Kasumi-1 (cell line): Measurements from ENCODE around the gene KLHDC7B.
"Not testable (repeated sequence)": the region's sequence is repeated elsewhere in the genome, so short reads cannot be mapped to it uniquely, and the experiment has no call there.

Experiments
- DNase-seq, 2 experiments: peaks; one replicate each; lab custom pipeline; 2025; lab: John Stamatoyannopoulos, UW

Gene KLHDC7B

DNA sequence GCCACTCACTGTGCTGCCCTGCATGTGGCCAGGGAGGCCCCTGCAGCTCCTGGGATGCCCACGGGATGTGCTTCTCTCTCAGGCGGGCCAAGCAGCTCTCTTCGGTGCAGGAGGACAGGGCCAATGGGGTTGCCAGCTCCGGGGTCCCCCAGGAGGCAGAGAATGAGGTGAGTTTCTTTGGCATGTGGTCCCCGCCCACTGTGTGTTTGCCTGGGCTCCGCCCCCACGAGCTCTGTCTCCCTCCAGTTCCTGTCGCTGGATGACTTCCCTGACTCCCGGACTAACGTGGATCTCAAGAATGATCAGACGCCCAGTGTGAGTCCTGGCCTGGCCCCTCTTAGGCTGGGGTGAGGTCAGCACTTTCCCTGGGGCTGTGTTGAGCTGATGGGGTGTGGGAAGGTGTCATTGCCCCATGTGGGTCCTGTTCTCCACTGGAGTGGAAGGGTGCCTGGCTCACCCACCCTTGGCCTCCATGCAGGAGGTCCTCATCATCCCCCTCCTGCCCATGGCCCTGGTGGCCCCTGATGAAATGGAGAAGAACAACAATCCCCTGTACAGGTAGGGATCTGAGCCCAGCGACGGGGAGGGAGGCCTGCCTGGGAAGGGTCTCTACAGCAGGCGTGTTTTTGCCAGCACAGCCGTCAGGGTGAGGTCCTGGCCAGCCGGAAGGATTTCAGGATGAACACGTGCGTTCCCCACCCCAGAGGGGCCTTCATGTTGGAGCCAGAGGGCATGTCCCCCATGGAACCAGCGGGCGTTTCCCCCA is 28.0 kb upstream of the KLHDC7B start:
- DNase-seq = no peak

DNA sequence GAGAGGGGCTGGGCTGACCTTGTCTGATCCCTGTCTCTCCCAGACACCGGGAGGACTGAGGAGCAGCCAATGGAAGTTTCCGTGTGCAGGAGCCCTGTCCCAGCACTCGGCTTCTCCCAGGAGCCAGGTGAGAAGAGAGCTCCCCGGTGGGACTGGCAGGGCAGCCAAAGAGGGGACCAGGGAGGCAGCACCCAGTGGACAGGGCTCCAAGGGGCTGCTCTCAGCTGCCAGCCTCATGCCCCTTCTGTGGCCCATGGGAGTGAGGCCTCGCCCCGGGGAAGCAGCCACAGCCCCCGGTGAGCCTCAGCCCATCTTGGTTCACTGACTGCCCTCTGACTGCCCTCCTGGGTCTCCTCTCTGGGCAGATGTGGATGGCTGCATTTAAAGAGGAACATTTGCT is 27.1 kb upstream of the KLHDC7B start:
- DNase-seq = no peak

DNA sequence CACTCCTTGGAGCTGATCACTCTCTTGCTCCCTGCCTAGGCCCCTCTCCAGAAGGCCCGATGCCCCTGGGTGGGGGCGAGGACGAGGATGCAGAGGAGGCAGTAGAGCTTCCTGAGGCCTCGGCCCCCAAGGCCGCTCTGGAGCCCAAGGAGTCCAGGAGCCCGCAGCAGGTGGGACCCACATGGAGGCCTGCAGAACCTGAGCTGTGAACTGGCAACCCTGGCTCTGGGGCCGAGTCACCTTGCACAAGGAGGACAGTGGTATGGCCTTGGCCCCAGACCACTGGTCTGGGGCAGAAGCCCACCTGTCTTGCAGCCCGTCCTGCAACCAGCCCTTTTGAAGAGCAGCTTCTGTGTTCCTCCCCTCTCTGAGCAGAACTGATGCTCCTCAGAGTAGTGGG is 26.5 kb upstream of the KLHDC7B start:
- no peak for DNase-seq

DNA sequence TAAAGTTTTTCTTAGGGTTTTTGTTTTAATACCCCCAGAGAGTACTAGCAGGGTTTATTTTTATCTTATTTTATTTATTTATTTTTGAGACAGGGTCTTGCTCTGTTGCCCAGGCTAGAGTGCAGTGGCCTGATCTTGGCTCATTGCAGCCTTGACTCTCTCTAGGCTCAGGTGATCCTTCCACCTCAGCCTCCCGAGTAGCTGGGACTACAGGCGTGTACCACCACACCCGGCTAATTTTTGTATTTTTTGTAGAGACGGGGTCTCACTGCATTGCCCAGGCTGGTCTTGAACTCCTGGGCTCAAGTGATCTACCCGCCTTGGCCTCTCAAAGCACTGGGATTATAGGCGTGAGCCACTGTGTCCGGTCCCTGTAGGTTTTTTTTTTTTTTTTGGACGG is 25.5 kb upstream of the KLHDC7B start:
- not testable (repeated sequence) for DNase-seq

DNA sequence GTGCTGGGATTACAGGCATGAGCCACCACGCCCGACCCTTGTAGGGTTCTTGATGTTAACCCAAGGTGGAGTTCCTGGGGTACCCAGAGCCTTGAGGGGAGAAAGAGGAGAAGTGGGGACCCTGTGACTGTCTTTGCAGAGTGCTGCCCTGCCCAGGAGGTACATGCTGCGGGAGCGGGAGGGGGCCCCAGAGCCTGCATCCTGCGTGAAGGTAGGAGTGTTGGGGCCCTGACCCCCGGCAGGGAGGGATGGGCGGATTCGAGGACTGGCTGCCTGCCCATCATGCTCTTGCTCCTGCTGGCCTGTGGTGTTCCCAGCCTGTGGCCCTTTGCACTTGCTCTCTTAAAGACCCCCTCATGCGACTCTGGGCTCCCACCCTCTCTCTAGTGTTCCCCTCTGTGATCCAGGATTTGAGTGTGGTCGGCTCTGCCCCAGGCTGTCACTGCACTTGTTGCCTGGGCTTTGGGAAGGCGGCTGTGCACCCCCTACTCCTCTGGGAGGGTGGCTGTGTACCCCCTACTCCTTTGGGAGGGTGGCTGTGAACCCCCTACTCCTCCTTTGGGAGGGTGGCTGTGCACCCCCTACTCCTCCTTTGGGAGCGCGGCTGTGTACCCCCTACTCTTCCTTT is 24.8 kb upstream of the KLHDC7B start:
- DNase-seq = no peak

DNA sequence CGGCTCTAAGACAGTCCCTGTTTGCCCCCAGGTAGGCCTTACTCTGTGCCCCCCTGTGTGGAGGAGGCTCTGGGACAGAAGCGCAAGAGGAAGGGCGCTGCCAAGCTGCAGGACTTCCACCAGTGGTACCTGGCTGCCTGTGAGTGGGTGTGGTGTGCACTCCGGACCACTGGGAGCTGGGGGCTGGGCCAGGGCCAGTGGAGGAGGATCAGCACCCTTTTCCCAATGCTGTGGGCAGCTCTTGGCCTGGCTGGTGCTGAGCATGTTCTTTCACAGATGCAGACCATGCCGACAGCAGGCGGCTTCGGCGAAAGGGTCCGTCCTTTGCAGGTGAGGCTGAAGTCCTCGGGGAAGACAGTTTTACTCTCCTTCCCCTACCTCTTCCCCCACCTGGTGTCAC is 24.0 kb upstream of the KLHDC7B start:
- no peak for DNase-seq

DNA sequence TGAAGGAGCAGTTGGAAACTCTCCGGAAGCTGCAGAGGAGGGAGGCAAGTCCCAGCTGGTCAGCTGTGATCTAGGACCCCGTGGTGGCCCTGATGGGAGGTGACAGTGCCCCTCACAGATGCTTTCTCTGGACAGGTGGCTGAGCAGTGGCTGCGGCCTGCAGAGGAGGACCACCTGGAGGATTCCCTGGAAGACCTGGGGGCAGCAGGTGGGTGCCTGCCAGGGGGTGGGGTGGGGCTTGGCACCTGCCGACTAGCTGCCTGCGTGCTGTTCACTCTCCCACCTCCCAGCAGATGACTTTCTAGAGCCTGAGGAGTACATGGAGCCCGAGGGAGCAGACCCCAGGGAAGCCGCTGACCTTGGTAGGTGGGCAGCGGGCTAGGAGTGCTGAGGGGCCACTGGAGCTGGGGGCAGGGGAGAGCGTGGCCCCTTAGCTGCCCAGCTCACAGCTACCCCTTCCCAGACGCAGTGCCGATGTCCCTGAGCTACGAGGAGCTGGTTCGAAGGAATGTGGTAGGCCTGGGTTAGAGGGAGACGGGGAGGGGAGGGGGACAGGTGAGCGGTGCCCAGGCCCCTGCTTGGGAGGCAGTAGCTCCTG is 23.4 kb upstream of the KLHDC7B start:
- DNase-seq = no peak

DNA sequence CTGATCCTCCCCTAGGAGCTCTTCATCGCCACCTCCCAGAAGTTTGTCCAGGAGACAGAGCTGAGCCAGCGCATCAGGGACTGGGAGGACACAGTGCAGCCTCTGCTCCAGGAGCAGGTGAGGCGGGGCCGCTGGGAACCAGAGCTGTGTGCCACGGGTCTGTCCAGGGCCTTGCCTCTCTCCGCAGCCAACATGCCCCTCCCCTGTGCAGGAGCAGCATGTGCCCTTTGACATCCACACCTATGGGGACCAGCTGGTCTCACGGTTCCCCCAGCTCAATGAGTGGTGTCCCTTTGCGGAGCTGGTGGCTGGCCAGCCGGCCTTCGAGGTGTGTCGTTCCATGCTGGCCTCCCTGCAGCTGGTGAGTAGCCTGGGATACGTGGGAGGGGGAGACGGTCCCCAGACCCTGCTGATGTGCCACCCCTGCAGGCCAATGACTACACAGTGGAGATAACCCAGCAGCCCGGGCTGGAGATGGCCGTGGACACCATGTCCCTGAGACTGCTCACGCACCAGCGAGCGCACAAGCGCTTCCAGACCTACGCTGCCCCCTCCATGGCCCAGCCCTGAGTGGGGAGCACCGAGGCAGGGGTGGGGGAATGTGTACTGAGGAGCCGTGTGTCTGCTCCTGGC is 22.8 kb upstream of the KLHDC7B start:
- DNase-seq = no peak

DNA sequence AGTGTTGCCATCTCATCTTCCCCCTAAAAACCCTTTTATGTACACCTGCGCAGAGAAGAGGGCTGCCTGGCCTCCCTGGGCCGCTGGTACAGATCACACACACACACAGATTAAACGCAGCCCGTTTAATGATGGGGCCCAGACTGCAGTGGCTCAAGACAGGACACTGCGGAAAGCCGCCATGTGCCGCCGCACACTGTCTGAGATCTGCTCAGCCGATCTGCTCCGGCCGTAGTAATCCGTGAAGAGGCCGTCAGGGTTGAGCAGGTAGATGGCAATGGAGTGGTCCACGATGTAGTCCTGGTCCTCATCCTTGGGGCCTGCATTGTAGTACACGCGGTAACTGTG is 22.3 kb upstream of the KLHDC7B start:
- no peak for DNase-seq

DNA sequence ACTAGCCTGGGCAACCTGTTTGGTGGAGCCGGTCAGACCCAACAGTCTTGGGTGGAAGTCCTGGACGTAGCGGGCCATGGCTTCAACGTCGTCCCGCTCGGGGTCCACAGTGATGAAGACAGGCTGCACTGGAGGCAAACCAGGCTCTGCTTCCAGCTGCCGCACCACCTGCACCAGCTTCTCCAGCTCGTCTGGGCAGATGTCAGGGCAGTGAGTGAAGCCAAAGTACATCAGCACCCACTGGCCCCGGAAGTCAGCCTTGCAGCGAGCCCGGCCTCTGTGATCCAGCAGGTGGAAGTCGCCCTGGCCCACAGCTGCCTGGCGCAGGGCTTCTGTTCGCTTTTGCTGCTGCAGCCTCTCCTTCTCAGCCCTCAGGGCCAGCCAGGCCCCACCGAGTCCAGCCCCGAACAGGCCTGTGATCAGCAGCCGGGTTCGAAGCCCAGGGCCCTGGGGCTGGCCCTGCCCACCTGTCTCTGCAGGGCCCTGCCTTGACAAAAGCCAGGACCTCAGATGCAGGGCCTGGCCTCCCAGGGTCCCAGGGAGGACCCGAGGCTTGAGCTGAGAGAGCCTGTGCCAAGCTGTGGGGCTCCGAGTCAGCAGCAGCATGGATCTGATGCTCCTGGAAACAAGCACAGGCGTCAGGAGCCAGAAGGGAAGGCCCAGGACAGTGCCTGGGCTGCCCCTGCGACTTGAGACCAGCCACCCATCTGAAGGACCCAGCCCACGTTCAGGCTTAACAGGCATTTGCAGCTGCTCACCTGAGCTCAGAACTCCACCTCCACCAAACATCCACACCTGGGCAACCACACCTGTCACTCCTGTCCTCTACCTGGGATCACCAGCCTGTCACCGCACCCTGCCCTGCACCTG is 21.7 kb upstream of the KLHDC7B start:
- DNase-seq = no peak

DNA sequence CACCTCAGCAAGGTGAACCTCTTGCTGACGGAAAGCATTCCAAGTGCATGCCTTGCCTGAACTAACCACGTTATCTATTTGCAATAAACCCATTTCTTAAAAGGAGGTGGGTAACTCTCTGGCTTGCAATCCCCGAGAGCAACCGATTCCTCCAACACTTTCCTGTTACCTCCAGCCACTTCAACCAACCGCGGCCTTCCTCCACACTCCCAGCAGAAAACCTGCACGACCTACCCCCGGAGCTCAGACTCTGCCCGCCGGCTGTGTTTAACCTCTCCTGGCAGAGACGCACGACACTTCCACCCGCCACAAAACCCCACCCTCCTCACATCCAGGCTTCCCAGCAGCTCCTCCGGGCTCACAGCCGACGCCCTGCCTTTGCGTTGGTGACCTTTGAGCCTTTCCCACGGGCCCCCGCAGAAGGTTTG is 21.0 kb upstream of the KLHDC7B start:
- DNase-seq = peak; percentile 25 to 33

DNA sequence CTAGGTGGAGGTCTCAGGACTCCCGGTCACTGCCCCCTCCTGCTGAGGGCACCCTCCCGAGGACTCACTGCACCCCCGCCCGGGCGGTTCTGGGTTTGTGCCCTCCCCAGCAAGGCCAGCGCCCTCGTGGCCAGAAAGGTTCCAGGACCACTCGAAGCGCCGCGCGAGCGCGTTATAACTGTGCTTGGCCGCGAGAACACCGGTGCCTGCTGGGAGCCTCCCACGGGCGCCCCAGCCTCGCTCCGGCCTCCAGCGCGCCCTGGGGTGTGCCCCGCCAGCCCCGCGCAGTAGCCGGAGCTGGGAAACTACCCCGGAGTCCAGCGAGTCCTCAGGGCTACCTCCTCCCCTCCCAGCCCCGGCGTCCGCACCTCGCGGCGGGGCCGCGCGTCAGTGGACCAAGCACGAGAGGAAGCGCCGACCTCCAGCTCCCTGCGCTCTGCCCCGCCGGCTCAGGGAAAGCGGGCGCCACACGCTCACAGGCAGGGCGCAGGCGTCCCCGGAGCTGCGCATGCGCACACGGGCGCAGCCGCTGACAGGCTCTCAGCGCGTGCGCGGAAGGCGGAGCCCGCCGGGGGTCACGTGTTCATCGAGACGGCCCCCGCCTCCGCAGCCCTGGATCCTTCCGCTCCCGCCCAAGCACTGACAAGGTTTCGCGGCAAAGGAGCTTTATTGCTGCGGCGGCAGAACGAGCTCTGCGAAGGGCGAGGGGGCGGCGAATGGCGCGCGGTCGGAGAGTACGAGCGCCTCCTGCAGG is 20.4 kb upstream of the KLHDC7B start, which contains the start of gene SCO2:
Gene SCO2 (minus strand): TSS at position 495 of the 754 bp plus-strand sequence. CDS start 1,187 bp downstream, outside the sequence.
- DNase-seq = peak; percentile 90 to 91

DNA sequence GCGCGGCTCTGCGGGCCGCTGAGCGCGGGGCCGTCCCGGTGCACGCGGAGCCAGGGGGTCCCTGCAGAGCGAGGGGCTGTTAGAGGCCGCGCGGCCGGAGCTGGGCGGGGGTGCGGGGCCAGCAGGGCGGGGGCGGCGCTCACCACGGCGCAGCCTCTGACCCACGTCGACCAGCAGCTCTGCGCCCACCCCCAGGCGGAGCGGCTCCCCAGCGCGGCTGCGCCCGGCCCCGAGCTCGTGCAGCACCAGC is 19.9 kb upstream of the KLHDC7B start:
- DNase-seq = no peak

DNA sequence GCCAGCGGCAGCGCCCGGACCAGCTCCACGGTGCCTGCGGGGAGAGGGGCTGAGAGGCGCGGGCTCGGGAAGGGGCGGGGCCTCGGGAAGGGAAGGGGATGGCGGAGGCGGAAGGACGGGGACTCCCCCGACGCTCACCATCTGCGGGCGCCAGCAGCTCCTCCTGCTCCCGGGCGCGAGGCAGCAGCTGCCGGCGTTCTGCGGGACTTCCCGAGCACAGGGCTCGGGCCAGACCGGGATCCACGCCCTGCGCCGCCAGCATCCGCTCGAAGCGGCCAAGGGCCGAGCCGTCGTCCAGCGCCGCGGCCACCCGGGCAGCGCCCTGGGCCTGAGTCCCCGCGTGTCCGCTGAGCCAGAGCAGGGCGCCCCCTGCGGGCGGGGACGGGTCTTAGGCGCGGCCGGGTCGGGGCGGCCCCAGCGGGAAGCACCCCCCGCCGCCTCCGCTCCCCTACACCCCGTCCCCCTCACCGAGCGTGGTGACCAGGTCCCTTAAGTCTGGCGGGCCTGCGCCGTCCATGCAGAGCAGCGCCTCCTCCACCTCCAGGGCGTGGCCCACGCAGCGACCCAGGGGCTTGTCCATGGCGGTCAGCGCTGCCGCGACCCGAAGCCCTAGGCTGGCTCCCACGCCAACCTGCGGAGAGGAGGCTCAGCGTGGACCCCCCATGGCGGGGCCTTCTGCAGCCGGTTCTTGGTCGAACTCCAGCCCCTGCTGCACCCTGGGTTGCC is 19.4 kb upstream of the KLHDC7B start:
- peak; percentile 61 to 66 for DNase-seq

DNA sequence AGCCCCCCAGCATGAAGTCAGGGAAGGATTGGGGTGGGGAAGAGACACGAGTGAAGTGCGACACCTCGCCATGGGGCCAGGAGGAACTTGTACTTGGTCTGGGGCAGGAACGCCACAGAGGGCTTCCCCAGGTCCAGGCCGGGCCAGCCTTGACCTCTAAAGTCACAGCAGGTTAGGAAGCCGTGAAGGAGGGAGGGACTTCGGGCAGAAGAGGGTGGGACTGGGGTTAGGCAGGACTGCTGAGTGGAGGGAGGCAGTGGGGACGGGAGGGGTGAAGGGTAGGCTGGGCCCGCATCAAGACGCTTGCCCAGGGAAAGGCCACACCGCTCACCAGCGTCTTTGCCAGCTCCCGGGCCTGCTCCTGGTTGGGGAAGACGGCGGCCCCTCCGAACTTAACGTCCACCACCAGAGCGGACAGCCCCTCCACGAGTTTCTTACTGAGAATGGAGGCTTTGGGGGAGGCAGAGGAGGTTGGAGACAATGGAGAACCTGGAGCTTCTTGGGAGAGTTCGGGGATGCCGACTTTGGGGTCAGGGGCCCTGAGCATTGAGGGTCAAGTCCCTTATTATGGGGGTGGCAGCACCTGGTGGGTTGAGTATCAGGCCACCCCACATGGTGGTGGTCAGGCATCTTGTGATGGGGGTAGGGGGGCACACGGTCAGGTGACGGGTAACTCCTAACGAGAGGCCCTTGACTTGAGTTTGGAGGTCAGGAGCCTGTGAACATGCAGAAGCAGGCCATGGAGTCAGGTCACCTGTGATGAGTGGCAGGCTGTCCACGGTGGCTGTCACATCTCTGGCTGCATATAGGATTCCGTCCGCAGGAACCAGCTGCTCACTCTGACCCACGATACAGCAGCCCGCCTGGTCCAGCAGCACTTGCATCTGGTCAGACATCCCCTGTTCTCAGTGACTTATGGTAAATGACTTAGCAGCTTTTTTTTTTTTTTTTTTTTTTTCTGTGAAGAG is 18.6 kb upstream of the KLHDC7B start:
- DNase-seq = peak; percentile 75 to 84

DNA sequence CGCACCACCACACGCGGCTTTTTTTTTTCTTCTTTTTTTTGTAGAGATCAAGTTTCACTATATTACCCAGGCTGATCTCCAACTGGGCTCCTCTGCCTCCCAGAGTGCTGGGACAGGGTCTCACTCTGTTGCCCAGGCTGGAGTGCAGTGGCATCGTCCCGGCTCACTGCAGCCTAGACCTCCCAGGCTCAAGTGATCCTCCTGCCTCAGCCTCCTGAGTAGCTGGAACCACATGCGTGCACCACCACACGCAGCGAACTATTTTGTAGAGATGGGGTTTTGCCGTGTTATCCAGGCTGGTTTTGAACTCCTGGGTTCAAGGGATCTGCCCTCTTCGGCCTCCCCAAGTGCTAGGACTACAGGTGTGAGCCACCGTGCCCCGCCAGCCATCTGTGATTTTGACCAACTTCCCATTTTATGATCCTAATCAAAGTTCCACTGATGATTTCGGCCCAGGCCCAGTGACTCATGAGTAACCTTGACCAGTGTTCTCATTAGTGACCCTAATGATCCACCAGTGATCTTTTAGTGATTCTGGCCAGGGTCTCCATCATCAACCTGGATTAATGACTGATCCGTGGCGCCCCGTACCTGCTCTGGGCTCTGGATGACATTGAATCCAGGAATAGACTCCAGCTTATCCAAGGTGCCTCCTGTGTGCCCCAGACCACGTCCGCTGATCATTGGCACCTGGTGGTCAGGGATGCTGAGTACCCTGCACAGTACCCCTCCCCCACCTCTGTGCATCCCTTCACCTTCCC is 17.6 kb upstream of the KLHDC7B start:
- no peak for DNase-seq

DNA sequence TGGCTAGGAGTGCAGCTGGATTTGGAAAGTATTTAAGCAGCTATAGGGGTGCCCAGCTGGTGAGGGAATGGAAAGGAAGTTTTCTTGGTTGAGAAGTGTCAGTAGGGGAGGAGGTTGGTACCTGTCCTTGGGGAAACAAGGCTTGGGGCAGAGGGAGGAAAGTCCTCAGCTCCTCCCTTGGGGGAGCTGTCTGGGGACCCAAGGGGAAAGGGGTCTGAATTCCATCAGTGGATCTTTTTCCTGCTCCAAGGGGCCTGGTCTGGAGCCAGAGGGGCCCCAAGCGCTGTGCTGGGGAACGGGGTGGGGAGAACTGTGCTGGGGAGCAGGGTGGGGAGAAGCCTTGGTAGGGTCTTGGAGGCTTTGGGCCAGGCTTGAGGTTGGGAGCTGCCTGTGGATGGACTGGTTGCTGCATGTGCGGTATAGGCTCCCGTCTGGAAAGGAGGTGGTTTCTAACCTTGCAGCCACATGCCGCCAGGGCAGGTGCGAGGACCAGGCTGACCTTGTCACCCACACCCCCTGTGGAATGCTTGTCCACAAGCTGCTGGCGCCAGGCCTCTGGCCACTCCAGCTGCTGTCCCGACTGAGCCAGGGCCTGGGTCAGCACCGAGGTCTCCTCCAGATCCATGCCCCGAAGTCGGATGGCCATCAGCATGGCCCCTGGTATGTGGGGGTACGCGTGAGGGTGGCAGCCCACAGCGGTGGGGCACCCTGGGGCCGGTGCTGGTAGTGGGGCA is 16.9 kb upstream of the KLHDC7B start:
- peak in 1 of 2 experiments; percentile 2 for DNase-seq

DNA sequence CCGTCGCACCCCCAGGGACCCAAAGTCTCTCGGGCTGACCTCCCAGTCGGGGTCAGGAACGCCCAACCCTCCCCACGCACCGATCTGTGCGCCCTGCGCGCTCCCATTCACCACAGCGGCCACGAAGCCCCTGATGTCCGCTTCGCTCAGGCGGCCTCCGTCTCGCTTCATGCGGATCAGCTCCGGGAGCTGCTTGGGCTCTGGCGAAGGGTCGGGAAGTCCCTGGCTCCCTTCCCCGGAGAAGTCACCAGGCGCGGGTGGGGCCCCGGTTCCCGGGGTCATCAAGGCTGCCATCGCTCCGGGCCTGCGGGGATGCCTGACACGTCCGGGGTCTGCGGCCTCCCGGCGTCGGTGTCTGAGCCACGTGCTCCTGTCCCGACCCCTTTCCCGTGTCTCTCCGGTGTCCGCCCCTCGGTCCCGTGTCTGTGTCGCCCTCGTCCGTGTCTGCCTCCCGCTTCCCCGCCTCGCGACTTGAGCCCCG is 16.2 kb upstream of the KLHDC7B start:
- no peak for DNase-seq
